Transverse colon (tissue), 4 donors: ENCODE measurements around the gene WWC1. TPM values are rescaled to one million over a fixed set of nuclear protein-coding genes. Genes with fewer than 3 reads are reported as not detected.

Experiments used
- DNase-seq: peaks from one replicate; pipeline ENCODE4 v3.0.0-alpha.2; 2019
- H3K27ac ChIP-seq, 4 donors: fragments of 200-600 bp; sonication (generic); 2 replicates each; pipeline ENCODE4 v1.5.1; 2016 to 2018; ENCODE audit warnings: inconsistent platforms in 4 of 4
- H3K27me3 ChIP-seq: fragments of 200-600 bp; sonication (generic); 2 replicates; pipeline ENCODE4 v1.5.1; 2017; ENCODE audit warnings: inconsistent platforms
- H3K36me3 ChIP-seq, 4 donors: fragments of 200-600 bp; sonication (generic); 2 replicates each; pipeline ENCODE4 v1.5.1; 2017 to 2019; ENCODE audit warnings: inconsistent platforms in 4 of 4
- H3K4me1 ChIP-seq, 4 donors: fragments of 200-600 bp; sonication (generic); 2 replicates each; pipeline ENCODE4 v1.5.1; 2017 to 2020; ENCODE audit warnings: inconsistent platforms in 4 of 4
- H3K4me3 ChIP-seq, 4 donors: fragments of 200-600 bp; sonication (generic); 1 replicate in 1 of 4; 2 replicates in 3 of 4; pipeline versions ENCODE4 v1.5.1 to v1.6.1; 2017 to 2019; ENCODE audit warnings: inconsistent platforms in 4 of 4
- H3K9me3 ChIP-seq, 2 donors: fragments of 200-600 bp; sonication (generic); 2 replicates each; pipeline ENCODE4 v1.5.1; 2017 to 2019; ENCODE audit warnings: inconsistent platforms in 2 of 2
- EP300 ChIP-seq: sonication (generic); formaldehyde crosslinking; IDR thresholded peaks from one replicate; pipeline ENCODE4 v1.6.1; 2017; ENCODE audit warnings: antibody characterized with exemption, low read depth
- POLR2A ChIP-seq: fragments of 450-650 bp; IDR thresholded peaks from one replicate; pipeline ENCODE4 v1.6.1; 2016; ENCODE audit warnings: antibody characterized with exemption, mild to moderate bottlenecking, moderate library complexity
- POLR2AphosphoS5 ChIP-seq, 3 donors: sonication (generic); formaldehyde crosslinking; IDR thresholded peaks; one replicate each; pipeline ENCODE4 v1.6.1; 2016; ENCODE audit warnings: antibody characterized with exemption in 3 of 3
- WGBS, 2 donors: methylation state at CpG; one replicate each; pipeline ENCODE4 v1.1.5; 2018; ENCODE audit warnings: low coverage in 1 of 2; 5-methylcytosine and 5-hydroxymethylcytosine counted together
- in situ Hi-C, 4 donors: fragments of 200-750 bp; cut with MboI; loops; one replicate each; pipeline versions ENCODE4 v1.15.0 to v1.15.1; 2017; ENCODE audit warnings: low sequenced_read_pairs in 3 of 4, low pct_ligation_motif_present in 1 of 4, low pct_unique_long_range_greater_than_20kb in 1 of 4
- intact Hi-C: fragments of 100-400 bp; cut with DNase I; formaldehyde crosslinking; loops from one replicate; pipeline ENCODE4 v1.15.1; 2023; ENCODE audit warnings: low total_unique reads
- total RNA-seq, 4 donors: library from RNA; depleted of rRNA; stranded (reverse); fragments of >200 nt; gene quantifications; one replicate each; pipeline ENCODE4 v1.1.0, GENCODE V29; 2016
- TF ChIP-seq, protein P1 (sequence below), 5 experiments: fragments of 200-600 bp in 3 of 5; fragments of 450-650 bp in 2 of 5; sonication (generic) in 3 of 5; IDR thresholded peaks; 1 replicate in 2 of 5; 2 replicates in 3 of 5; pipeline ENCODE4 v1.5.1; 2016 to 2017; ENCODE audit warnings: antibody characterized with exemption in 5 of 5, inconsistent platforms in 3 of 5, mild to moderate bottlenecking in 2 of 5, moderate library complexity in 1 of 5

Gene WWC1
- total RNA-seq, 4 donors from 2014 or later, result 10.1 to 34.8 (median 16.8) TPM

GRCh38 chr5:168443533-168443932, 152.1 kb downstream of the WWC1 start:
- TF ChIP-seq POLR2A (no peak), EP300 (no peak), POLR2AphosphoS5 (IDR thresholded peaks at IDR 0.05) (no peak)
- TF ChIP-seq, protein P1, sequence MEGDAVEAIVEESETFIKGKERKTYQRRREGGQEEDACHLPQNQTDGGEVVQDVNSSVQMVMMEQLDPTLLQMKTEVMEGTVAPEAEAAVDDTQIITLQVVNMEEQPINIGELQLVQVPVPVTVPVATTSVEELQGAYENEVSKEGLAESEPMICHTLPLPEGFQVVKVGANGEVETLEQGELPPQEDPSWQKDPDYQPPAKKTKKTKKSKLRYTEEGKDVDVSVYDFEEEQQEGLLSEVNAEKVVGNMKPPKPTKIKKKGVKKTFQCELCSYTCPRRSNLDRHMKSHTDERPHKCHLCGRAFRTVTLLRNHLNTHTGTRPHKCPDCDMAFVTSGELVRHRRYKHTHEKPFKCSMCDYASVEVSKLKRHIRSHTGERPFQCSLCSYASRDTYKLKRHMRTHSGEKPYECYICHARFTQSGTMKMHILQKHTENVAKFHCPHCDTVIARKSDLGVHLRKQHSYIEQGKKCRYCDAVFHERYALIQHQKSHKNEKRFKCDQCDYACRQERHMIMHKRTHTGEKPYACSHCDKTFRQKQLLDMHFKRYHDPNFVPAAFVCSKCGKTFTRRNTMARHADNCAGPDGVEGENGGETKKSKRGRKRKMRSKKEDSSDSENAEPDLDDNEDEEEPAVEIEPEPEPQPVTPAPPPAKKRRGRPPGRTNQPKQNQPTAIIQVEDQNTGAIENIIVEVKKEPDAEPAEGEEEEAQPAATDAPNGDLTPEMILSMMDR (IDR thresholded peaks at IDR 0.05), result no peak
- Histone ChIP-seq H3K4me3 (no peak overlapping the region), H3K9me3 (no peaks in the 10 kb centered on the region), H3K27me3 (no peaks in the 10 kb centered on the region), H3K36me3 (no peaks in the 10 kb centered on the region), H3K27ac (no peak overlapping the region), H3K4me1 (no peaks in the 10 kb centered on the region)
- DNase-seq, result no peak
- in situ Hi-C loops, result loop anchor here in 1 of 4 donors (25.0 kb wide), 1 partner anchor 181 kb away; no protein-coding TSS in a partner anchor
- intact Hi-C loops, result no loop called here

GRCh38 chr5:168443950-168444700, 152.7 kb downstream of the WWC1 start:
- H3K4me3 ChIP-seq, result no peak overlapping the region
- 94 to 100% methylated on average over 2 to 4 of the region's 4 CpGs for WGBS, 2 donors
- in situ Hi-C loops, result loop anchor here in 1 of 4 donors (25.0 kb wide), 1 partner anchor 182 kb away; no protein-coding TSS in a partner anchor
- H3K27me3 ChIP-seq, result no peaks in the 10 kb centered on the region
- H3K4me1 ChIP-seq, result no peaks in the 10 kb centered on the region
- H3K36me3 ChIP-seq, result no peaks in the 10 kb centered on the region
- H3K9me3 ChIP-seq, result no peaks in the 10 kb centered on the region
- no peak overlapping the region for H3K27ac ChIP-seq
- no peak for DNase-seq
- TF ChIP-seq EP300 (no peak), POLR2A (no peak), POLR2AphosphoS5 (IDR thresholded peaks at IDR 0.05) (no peak)
- TF ChIP-seq, protein P1 (IDR thresholded peaks at IDR 0.05), result no peak
- intact Hi-C loops, result no loop called here

DNA sequence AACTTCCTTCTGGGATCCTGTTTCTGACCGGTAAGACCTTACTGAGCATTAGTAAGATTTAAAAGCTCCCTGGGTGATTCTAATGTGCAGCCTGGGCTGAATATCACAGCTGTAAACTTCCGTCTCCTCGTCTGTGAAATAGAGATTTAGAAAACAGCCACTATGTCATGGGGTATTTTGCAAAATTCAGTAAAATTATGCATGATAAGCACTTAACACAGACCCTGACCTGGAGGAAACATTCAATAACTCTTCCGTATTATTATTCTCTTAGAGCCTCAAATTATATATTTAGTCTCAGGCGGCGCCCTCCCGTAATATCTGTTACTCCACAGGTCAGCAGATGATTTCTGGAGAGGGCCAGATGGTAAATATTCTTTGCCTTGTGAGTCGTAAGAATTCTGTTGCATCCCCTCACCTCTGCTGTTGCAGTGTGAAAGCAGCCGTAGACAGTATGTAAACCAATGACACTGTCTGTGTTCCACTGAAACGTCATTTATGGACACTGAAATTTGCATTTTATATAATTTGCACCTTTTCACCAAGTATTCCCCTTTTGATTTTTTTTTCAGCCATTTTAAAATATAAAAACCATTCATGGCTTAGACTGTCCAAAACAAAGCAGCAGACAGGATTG, 155.7 kb downstream of the WWC1 start:
- H3K36me3 ChIP-seq, result no peaks in the 10 kb centered on the region
- DNase-seq, result no peak
- in situ Hi-C loops, result loop anchor here in 1 of 4 donors (25.0 kb wide), 1 partner anchor 185 kb away; no protein-coding TSS in a partner anchor

GRCh38 chr5:168447808-168448207, 156.4 kb downstream of the WWC1 start:
- no peaks in the 10 kb centered on the region for H3K36me3 ChIP-seq
- TF ChIP-seq POLR2A (no peak), POLR2AphosphoS5 (IDR thresholded peaks at IDR 0.05) (no peak), EP300 (no peak)
- TF ChIP-seq, protein P1 (IDR thresholded peaks at IDR 0.05), result no peak
- no peaks in the 10 kb centered on the region for H3K4me1 ChIP-seq
- H3K27me3 ChIP-seq, result no peaks in the 10 kb centered on the region
- no peaks in the 10 kb centered on the region for H3K9me3 ChIP-seq
- no peak for DNase-seq
- H3K4me3 ChIP-seq, result no peak overlapping the region
- no peak overlapping the region for H3K27ac ChIP-seq
- intact Hi-C loops, result no loop called here
- 73 to 77% methylated on average over 4 of the region's 4 CpGs for WGBS, 2 donors
- in situ Hi-C loops, result loop anchor here in 1 of 4 donors (25.0 kb wide), 1 partner anchor 186 kb away; no protein-coding TSS in a partner anchor

More for the DNA sequence above, 155.7 kb downstream of the WWC1 start:
- Histone ChIP-seq H3K9me3 (no peaks in the 10 kb centered on the region), H3K27me3 (no peaks in the 10 kb centered on the region), H3K4me3 (no peak overlapping the region), H3K27ac (no peak overlapping the region), H3K4me1 (no peaks in the 10 kb centered on the region)
- WGBS, 2 donors, result 84 to 85% methylated on average over 8 to 10 of the region's 10 CpGs
- TF ChIP-seq POLR2A, result no peak
- TF ChIP-seq, protein P1 (IDR thresholded peaks at IDR 0.05), result no peak
- no peak for TF ChIP-seq EP300
- no peak for TF ChIP-seq POLR2AphosphoS5 (IDR thresholded peaks at IDR 0.05)
- intact Hi-C loops, result no loop called here
